ENCODE data around the gene HESX1.
A peak's percentile ranks its signal among the peaks of the same experiment; 100 is the strongest.

Gene HESX1

GRCh38 chr3:57166660-57167059 is 33.1 kb downstream of the HESX1 start:
- DNase-seq (ENCODE audit: low spot score): no peak

DNA sequence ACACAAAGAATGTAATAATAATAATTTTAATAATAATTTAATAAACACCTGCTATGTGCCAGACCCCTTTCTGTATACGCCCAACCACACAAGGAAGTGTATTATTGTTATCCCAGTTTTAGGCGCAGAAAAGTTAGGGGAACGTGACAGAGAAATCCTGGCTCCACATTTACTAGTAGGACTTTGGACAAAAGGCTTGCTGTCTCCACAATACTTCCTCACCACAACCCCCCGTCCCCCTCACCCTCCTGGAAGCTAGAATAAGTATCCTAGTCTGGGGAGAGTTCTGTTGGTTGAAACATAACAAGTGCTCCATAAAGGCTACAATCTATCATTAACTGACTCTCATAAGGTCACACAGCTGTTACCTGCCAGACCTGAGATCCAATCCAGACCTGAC is 34.1 kb downstream of the HESX1 start:
- no peak for DNase-seq (ENCODE audit: low spot score)

- DNase-seq (ENCODE audit: low spot score): peak; percentile 93
Measured at GRCh38 chr3:57164657-57165573, 34.9 kb downstream of the HESX1 start, which contains the start of gene IL17RD. TSS of gene IL17RD (minus strand) at chr3:57165353. CDS start at chr3:57165286, 67 bp downstream.

GRCh38 chr3:57164217-57164656 is 35.5 kb downstream of the HESX1 start:
- no peak for DNase-seq (ENCODE audit: low spot score)

GRCh38 chr3:57163751-57164150 is 36.0 kb downstream of the HESX1 start:
- no peak for DNase-seq (ENCODE audit: low spot score)

GRCh38 chr3:57161915-57162314 is 37.9 kb downstream of the HESX1 start:
- no peak for DNase-seq (ENCODE audit: low spot score)

DNA sequence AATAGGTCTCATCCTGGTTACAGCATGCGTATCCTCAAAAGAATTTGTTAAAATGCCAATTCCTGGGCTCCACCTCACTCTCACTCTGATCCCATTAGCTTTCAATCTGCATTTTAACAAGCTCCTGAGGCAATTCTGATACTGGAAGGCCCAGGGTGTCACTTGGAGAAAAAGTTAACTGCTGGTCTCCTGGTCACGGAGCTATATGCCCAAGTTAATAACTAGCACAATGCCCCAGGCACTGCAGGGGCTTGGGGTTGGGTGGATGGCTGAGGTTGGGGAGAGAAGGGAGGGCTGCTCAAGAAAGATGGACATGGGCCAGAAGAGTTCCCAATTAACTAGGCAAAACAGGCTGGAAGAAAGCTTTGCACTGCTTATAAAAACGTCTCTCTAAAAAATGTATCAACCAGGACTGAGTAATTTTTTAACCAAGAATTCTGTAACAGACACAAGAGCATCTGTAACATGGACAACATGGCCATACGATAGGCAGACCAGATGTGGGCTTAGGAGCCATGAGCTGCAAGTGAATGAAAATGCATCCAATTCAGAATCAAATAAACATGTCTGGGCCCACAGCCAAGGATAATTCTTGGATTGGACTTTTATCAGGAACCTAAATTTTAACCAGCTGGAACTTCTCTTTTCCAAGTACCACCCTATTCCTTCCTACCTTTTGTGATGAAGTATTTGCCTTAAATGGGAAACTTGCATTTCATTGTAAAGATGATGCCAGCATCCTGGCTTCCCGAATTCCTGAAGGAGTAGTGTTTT is 38.8 kb downstream of the HESX1 start:
- DNase-seq (ENCODE audit: low spot score): no peak

DNA sequence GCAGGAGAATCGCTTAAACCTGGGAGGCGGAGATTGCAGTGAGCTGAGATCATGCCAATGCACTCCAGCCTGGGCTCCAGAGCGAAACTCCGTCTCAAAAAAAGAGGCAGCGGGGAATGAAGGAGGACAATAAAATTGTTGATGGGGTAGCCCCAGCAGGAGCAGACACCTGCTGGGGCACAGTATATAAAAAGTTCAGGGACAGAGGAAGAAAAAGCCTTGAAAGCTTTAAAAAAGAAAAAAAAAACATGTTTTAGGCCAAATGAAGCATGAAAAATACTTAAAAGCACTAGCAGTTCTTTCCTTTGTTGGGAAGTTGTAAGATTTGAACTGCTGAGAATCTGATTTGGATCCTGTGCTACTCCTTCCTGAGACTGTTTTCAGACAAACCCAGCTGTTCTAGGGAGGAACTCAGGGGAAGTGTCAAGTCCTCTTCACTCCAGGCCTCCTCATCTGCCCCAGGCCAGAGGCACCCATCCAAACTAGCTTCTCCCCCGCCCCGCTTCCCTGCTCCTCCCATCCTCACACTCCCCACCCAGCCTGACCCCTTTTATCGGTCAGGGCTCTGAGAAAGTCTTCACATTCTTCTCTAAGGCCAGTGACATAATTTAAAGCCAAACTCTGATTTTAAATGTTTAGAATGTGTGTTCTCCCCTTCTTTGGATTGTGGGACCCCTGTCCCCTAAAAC is 39.6 kb downstream of the HESX1 start:
- no peak for DNase-seq (ENCODE audit: low spot score)

- peak; percentile 46 for DNase-seq (ENCODE audit: low spot score)
Measured at GRCh38 chr3:57158813-57159738, 40.7 kb downstream of the HESX1 start.

DNA sequence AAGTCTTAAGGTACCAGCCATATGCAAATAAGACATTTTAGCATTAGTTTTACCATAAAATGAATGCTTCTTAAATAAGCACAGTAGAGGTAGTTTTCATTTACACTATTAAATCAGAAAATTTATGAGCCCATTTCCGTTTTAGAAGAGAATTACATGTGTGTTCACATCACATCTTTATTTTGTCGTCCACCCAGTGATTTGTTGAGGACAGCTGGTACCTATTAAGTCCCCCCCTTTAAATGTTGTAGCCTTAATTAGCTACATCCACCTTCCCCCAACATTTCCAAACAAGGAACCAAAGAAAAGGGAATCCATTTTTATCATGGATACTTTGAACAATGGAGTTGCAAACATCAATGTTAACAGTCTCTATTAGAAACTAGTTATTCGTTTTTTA is 41.5 kb downstream of the HESX1 start:
- no peak for DNase-seq (ENCODE audit: low spot score)

GRCh38 chr3:57157545-57157944 is 42.2 kb downstream of the HESX1 start:
- no peak for DNase-seq (ENCODE audit: low spot score)

- DNase-seq (ENCODE audit: low spot score): no peak
Measured at GRCh38 chr3:57155310-57155643, 44.5 kb downstream of the HESX1 start.

GRCh38 chr3:57154470-57155309 is 45.1 kb downstream of the HESX1 start:
- DNase-seq (ENCODE audit: low spot score): no peak

DNA sequence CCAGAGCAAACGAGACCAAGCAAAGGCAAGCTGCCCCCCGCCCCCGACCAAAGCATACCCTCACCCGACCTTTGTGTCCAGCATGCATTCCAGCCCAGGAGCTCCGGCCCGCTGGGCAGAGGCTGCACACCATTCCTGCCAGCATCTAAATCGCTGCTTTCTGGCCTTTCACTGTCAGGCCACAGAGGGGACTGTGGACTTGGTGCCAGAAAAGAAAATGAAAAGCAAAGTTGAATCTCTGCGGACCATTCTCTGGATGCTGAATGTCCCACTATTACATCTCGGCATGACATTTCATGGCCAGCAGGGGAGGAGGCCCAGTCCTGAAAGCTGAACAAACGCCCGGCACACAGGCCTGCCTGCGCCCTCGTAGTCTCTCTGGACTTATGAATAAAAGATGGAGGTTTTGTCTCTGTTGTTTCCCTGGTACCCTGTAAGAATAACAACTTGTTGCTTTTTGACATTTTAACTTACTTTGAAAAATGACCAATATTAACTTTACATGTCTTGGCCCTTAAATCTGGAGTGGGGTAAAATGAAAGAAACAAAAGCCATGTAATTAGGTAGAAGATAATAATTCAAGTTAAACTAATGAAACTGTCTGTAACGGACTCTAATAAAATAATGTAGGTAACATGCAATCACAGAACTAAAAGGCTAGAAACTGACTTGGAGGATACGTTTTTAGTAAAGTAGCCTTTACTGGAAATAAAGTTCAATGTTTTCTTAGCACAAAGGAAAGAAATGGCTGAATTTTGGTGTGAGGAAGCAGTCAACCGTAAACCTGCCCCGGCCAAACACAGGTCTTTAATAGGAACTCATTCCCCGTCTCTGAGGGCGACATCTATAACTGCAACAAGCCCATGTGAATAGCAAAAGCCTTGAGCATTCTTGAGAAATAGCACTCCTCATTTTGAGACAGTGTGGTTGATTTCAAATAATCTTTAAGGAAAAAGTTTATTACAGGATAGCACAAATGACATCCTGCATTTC is 47.3 kb downstream of the HESX1 start:
- DNase-seq (ENCODE audit: low spot score): no peak

- no peak for DNase-seq (ENCODE audit: low spot score)
Measured at GRCh38 chr3:57151749-57152148, 48.0 kb downstream of the HESX1 start.

DNA sequence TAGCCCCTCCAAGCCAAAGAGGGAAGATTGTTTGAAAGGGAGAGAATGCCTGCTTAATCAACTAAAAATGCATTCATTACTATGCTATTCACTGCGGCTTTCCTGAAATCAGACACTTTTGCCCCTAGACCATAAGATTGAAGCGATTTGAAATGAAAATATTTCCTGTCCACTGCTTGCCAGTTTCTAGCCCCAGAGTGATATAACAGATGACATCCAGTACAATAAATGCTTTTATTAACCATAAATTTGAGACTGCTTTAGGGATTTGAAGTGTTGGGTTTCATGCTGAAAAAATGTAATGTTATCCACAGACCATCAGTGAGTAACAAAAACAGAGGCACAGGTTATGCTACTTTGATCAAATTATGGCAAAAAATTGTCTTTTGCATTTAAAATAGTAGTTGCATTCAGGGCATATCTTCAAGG is 48.7 kb downstream of the HESX1 start:
- DNase-seq (ENCODE audit: low spot score): no peak

DNA sequence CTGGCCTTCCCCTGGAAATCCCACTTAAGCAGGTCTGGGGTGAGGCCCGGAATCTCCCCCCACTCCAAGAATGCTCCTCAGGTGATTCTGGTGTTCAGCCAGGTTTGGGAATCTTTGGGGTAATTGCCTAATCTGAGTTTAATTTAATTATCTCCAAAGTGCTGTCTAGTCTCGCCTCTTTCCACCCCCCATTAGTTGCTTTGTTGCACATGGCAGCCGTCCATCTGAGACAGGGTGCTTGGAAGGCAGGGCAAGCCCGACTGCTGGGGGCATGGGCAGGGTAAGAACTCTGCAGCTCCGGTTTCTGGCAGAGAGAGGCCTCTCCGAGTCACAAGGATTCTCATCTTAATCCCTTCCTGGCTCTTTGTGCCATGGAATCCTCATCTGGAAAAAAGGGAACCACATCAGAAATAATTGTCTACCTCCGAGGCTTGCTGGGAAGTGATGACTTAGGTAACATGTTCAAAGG is 49.6 kb downstream of the HESX1 start:
- DNase-seq (ENCODE audit: low spot score): no peak

Data from iPS-NIHi11 (cell line).